HepG2 (cell line): ENCODE measurements around the gene MACROD2. TPM values are rescaled to one million over a fixed set of nuclear protein-coding genes. Genes with fewer than 3 reads are reported as not detected.

Source experiments
- ATAC-seq: fragments of 200-7000 bp; cut with Tn5 transposase; 3 replicates; pipeline ENCODE4 v1.9.1; 2020; ENCODE audit warnings: mild to moderate bottlenecking, moderate library complexity
- BruUV-seq: library from RNA; stranded (reverse); fragments of 400-500 nt; replicated peaks from 2 replicates; lab custom pipeline; 2021; lab: Mats Ljungman, UMichigan
- CTCF ChIA-PET: fragments of 300-600 bp; formaldehyde crosslinking; extraction: SDS; loops from one replicate; lab custom pipeline; 2021; ENCODE audit warnings: low total read pairs, inconsistent platforms, low intra/inter-chr PET ratio; lab: Yijun Ruan, JAX
- POLR2A ChIA-PET: fragments of 350-600 bp; sonication (Branson Sonifier 250); formaldehyde crosslinking; loops from one replicate; lab custom pipeline; 2020; ENCODE audit warnings: antibody characterized with exemption, inconsistent platforms; lab: Yijun Ruan, JAX
- DNase-seq: peaks from one replicate; pipeline ENCODE4 v3.0.0-alpha.2; 2015; ENCODE audit warnings: low spot score
- FAIRE-seq: peaks from 3 replicates; lab custom pipeline; 2011; peaks lifted over from hg19 to GRCh38; lab: Jason Lieb, UNC
- H2AFZ ChIP-seq: one replicate; pipeline ENCODE4 v1.6.1; 2011; ENCODE audit warnings: low read length, inconsistent platforms
- H3K27ac ChIP-seq: fragments of 300-600 bp; 3 replicates; pipeline ENCODE4 v1.8.0; 2011; ENCODE audit warnings: mixed run types, mild to moderate bottlenecking, mixed read lengths, low read length, inconsistent platforms; ENCODE audit not compliant: insufficient read depth; ENCODE audit errors: extremely low read length
- H3K27me3 ChIP-seq, 2 experiments: fragments of 200-600 bp in 1 of 2; 2 replicates in 1 of 2; 3 replicates in 1 of 2; pipeline versions ENCODE4 v1.6.0 to v1.8.0; 2011; ENCODE audit warnings: low read length in 2 of 2, mild to moderate bottlenecking in 2 of 2, moderate library complexity in 2 of 2, inconsistent platforms in 1 of 2; ENCODE audit not compliant: insufficient read depth in 2 of 2, control insufficient read depth in 1 of 2
- H3K36me3 ChIP-seq, 2 experiments: fragments of 200-600 bp in 1 of 2; replicated peaks in 1 of 2; 2 replicates in 1 of 2; 3 replicates in 1 of 2; pipeline versions ENCODE4 v1.5.1 to v1.8.0; 2011; ENCODE audit warnings: low read length in 2 of 2, inconsistent platforms in 1 of 2; ENCODE audit not compliant: insufficient read depth in 2 of 2, control insufficient read depth in 1 of 2
- H3K4me1 ChIP-seq: 2 replicates; pipeline ENCODE4 v1.5.1; 2012; ENCODE audit warnings: low read length, inconsistent platforms; ENCODE audit not compliant: insufficient read depth
- H3K4me2 ChIP-seq: 2 replicates; pipeline ENCODE4 v1.6.0; 2011; ENCODE audit warnings: low read depth, low read length, inconsistent platforms
- H3K4me3 ChIP-seq, 3 experiments: fragments of 200-600 bp in 1 of 3; sonication (generic), shearing (Covaris generic) in 1 of 3; replicated peaks in 1 of 3; 2 replicates each; pipeline ENCODE4 v1.5.1; 2011 to 2016; ENCODE audit warnings: low read length in 3 of 3, inconsistent platforms in 2 of 3, low read depth in 2 of 3, mild to moderate bottlenecking in 2 of 3, control low read depth in 1 of 3, mixed read lengths in 1 of 3; ENCODE audit not compliant: insufficient read depth in 1 of 3
- H3K79me2 ChIP-seq: one replicate; pipeline ENCODE4 v1.6.1; 2011; ENCODE audit warnings: low read length, inconsistent platforms; ENCODE audit not compliant: insufficient read depth
- H3K9ac ChIP-seq: 2 replicates; pipeline ENCODE4 v1.6.0; 2011; ENCODE audit warnings: mild to moderate bottlenecking, low read depth, low read length, inconsistent platforms; ENCODE audit not compliant: insufficient read depth
- H3K9me3 ChIP-seq: 2 replicates; pipeline ENCODE4 v1.5.1; 2012; ENCODE audit warnings: mild to moderate bottlenecking, low read length
- H4K20me1 ChIP-seq: 2 replicates; pipeline ENCODE4 v1.6.0; 2011; ENCODE audit warnings: inconsistent platforms, mild to moderate bottlenecking, low read length, moderate library complexity; ENCODE audit not compliant: insufficient read depth
- EP300 ChIP-seq, 3 experiments: sonication (generic) in 1 of 3; formaldehyde crosslinking in 1 of 3; IDR thresholded peaks; 2 replicates each; pipeline versions ENCODE4 v1.5.1 to v1.6.1; 2011 to 2020; ENCODE audit warnings: low read depth in 2 of 3, low read length in 2 of 3, borderline replicate concordance in 1 of 3, improper control_type of control experiment in 1 of 3, mild to moderate bottlenecking in 1 of 3, missing genetic modification reagents in 1 of 3, moderate library complexity in 1 of 3
- ISX ChIP-seq: sonication (generic); formaldehyde crosslinking; conservative IDR thresholded peaks from 2 replicates; pipeline ENCODE4 v1.5.0; 2020; ENCODE audit warnings: missing genetic modification reagents
- KLF9 ChIP-seq: IDR thresholded peaks from 2 replicates; pipeline ENCODE4 v1.6.1; 2016; ENCODE audit warnings: low read depth
- MAZ ChIP-seq, 2 experiments: sonication (generic) in 1 of 2; formaldehyde crosslinking in 1 of 2; IDR thresholded peaks; 2 replicates each; pipeline versions ENCODE4 v1.5.0 to v1.6.1; 2012 to 2020; ENCODE audit warnings: low read depth in 2 of 2, mild to moderate bottlenecking in 2 of 2, borderline replicate concordance in 1 of 2, improper control_type of control experiment in 1 of 2, low read length in 1 of 2, missing genetic modification reagents in 1 of 2, moderate library complexity in 1 of 2
- NCOA2 ChIP-seq: sonication (generic); formaldehyde crosslinking; IDR thresholded peaks from 2 replicates; pipeline ENCODE4 v1.8.0; 2022; ENCODE audit warnings: inconsistent platforms
- NFE2L2 ChIP-seq: fragments of 150-350 bp; IDR thresholded peaks from 2 replicates; pipeline ENCODE4 v1.6.1; 2014; ENCODE audit warnings: low read length
- TOE1 ChIP-seq: sonication (generic); formaldehyde crosslinking; IDR thresholded peaks from 2 replicates; pipeline ENCODE4 v1.4.0; 2020; ENCODE audit warnings: mild to moderate bottlenecking, missing genetic modification reagents
- ZNF180 ChIP-seq: sonication (generic); formaldehyde crosslinking; IDR thresholded peaks from 2 replicates; pipeline ENCODE4 v1.4.0; 2020; ENCODE audit warnings: low read depth, missing genetic modification reagents, borderline replicate concordance
- ZNF333 ChIP-seq: sonication (generic); formaldehyde crosslinking; IDR thresholded peaks from 2 replicates; pipeline ENCODE4 v1.4.0; 2020; ENCODE audit warnings: mild to moderate bottlenecking, missing genetic modification reagents, borderline replicate concordance
- ZNF614 ChIP-seq: IDR thresholded peaks from 2 replicates; pipeline ENCODE4 v1.6.1; 2018; ENCODE audit warnings: missing biosample characterization, missing genetic modification reagents, inconsistent platforms, borderline replicate concordance
- WGBS: methylation state at CpG from one replicate; pipeline ENCODE4 v1.1.6; 2017; ENCODE audit warnings: low lambda C conversion rate; 5-methylcytosine and 5-hydroxymethylcytosine counted together
- in situ Hi-C: cut with HindIII; loops from 2 replicates; pipeline ENCODE4 v1.10.0; 2017; ENCODE audit warnings: low pct_unique_long_range_greater_than_20kb; ENCODE audit not compliant: extremely low pct_ligation_motif_present
- intact Hi-C: fragments of 100-400 bp; cut with micrococcal nuclease; formaldehyde crosslinking; loops from one replicate; pipeline ENCODE4 v1.10.0; 2022; ENCODE audit not compliant: unreplicated experiment
- polyA plus RNA-seq, 8 experiments: library from polyadenylated mRNA; depleted of rRNA in 3 of 8; stranded (reverse) in 7 of 8; unstranded in 1 of 8; fragments of >200 nt; fragmentation: Illumina TruSeq in 4 of 8; extraction: Trizol in 4 of 8; gene quantifications; 2 replicates each; pipeline versions ENCODE4 v1.2.1 to v1.2.3, GENCODE V29; 2011 to 2016; ENCODE audit warnings: low read depth in 4 of 8, missing spikeins in 1 of 8, mixed read lengths in 1 of 8; ENCODE audit not compliant: insufficient read depth in 1 of 8
- total RNA-seq, 5 experiments: library from RNA; depleted of rRNA; stranded (reverse); fragments of >200 nt; fragmentation: Illumina TruSeq; extraction: Trizol; gene quantifications; 2 replicates each; pipeline ENCODE4 v1.2.3, GENCODE V29; 2016; ENCODE audit warnings: low read depth in 1 of 5
- TF ChIP-seq, protein P1 (sequence below): sonication (generic); formaldehyde crosslinking; IDR thresholded peaks from 2 replicates; pipeline ENCODE4 v1.4.0; 2020; ENCODE audit warnings: mild to moderate bottlenecking, missing genetic modification reagents, borderline replicate concordance
- TF ChIP-seq, protein P2 (sequence below): sonication (generic); formaldehyde crosslinking; IDR thresholded peaks from 2 replicates; pipeline ENCODE4 v1.4.0; 2020; ENCODE audit warnings: mild to moderate bottlenecking, missing genetic modification reagents
- TF ChIP-seq, protein P3 (sequence below): IDR thresholded peaks from 2 replicates; pipeline ENCODE4 v1.6.1; 2016; ENCODE audit warnings: low read depth, control low read depth

The MACROD2 gene
- total and polyA plus RNA-seq, 2 of the 13 experiments (the other 11 are each of a cell fraction or from before 2014, with no cell fraction given): 0.13 to 0.51 TPM

DNA sequence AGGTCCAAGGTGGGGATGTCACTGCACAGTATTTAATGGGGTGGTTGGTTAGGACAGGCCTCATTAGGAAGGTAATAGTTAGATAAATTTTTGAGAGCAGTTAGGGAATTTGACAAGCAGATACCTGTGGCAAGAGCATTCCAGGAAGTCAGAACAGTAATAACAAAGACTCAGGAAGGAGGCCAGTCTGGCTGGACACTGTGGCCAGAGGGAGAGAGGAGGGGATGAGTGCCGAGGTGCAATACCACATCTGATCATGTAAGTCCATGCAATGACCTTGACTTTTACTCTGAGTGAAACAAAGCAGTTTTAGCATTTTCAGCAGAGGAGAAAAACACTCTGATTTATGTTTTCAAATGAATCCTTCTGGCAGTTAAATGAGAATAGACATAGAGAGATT is 1332.8 kb downstream of the MACROD2 start:
- Histone ChIP-seq H2AFZ (no peak overlapping the region), H3K9me3 (peaks cover 70% of the 10 kb centered on the region), H3K79me2 (no peaks in the 10 kb centered on the region), H3K9ac (no peak overlapping the region), H4K20me1 (no peaks in the 10 kb centered on the region), H3K4me3 (no peak overlapping the region), H3K4me1 (no peaks in the 10 kb centered on the region), H3K36me3 (no peaks in the 10 kb centered on the region), H3K4me2 (no peak overlapping the region), H3K27me3 (no peaks in the 10 kb centered on the region), H3K27ac (no peak overlapping the region)
- POLR2A ChIA-PET: no interaction called here
- in situ Hi-C loops: no loop called here
- intact Hi-C loops: no loop called here
- no peak for FAIRE-seq
- CTCF ChIA-PET: no interaction called here
- DNase-seq: no peak
- WGBS: 0% methylated on average over 1 of the region's 1 CpG
- no TSS peak for BruUV-seq
- peak; percentile 45; the same call in 1 of the 3 replicates for ATAC-seq
- no peak for TF ChIP-seq ZNF333
- no peak for TF ChIP-seq MAZ (IDR thresholded peaks at IDR 0.05; ENCODE audit: borderline replicate concordance, low read depth, low read length)
- no peak for TF ChIP-seq MAZ (CRISPR knock-in tag; IDR thresholded peaks at IDR 0.05; ENCODE audit: low read depth)

DNA sequence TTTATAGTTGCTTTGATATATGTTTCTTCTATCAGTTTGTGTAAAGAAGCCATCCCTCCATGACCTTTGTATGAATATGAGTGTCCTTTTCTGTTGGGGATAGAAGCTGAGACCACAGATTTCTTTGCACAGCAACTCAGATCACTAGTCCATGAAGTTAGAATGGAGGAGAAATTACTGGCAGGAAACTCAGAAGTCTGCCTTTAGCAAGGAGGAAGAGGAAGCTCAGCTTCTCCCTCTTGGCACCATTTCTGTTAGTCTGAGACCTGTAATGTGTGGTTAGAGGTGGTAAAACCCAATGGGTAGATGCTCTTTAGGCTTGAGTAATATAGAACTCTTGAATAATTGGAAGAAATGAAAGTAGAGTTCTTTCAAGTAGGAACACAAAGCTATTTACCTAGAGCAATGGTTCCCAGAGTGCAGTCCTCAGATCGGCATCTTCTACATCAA is 1337.4 kb downstream of the MACROD2 start:
- Histone ChIP-seq H3K27me3 (no peaks in the 10 kb centered on the region), H3K4me2 (no peak overlapping the region), H3K36me3 (no peaks in the 10 kb centered on the region), H3K9ac (no peak overlapping the region), H3K79me2 (no peaks in the 10 kb centered on the region), H3K4me1 (no peaks in the 10 kb centered on the region), H3K9me3 (peaks cover 70% of the 10 kb centered on the region), H3K27ac (no peak overlapping the region), H2AFZ (no peak overlapping the region), H4K20me1 (no peaks in the 10 kb centered on the region), H3K4me3 (no peak overlapping the region)
- ChIA-PET POLR2A (no interaction called here), CTCF (no interaction called here)
- ATAC-seq: no peak
- BruUV-seq: no TSS peak
- in situ Hi-C loops (no loop called here), intact Hi-C loops (no loop called here)
- 8% methylated on average over 1 of the region's 1 CpG for WGBS
- no peak for FAIRE-seq
- no peak for DNase-seq
- TF ChIP-seq, protein P1, sequence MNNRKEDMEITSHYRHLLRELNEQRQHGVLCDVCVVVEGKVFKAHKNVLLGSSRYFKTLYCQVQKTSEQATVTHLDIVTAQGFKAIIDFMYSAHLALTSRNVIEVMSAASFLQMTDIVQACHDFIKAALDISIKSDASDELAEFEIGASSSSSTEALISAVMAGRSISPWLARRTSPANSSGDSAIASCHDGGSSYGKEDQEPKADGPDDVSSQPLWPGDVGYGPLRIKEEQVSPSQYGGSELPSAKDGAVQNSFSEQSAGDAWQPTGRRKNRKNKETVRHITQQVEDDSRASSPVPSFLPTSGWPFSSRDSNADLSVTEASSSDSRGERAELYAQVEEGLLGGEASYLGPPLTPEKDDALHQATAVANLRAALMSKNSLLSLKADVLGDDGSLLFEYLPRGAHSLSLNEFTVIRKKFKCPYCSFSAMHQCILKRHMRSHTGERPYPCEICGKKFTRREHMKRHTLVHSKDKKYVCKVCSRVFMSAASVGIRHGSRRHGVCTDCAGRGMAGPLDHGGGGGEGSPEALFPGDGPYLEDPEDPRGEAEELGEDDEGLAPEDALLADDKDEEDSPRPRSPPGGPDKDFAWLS (CRISPR knock-in tag): no peak
- TF ChIP-seq ISX (CRISPR knock-in tag) (no peak), ZNF180 (no peak), NFE2L2 (no peak), KLF9 (CRISPR knock-in tag) (no peak), EP300 (IDR thresholded peaks at IDR 0.05; ENCODE audit: low read depth in 2 of 2, low read length in 2 of 2) (no peak), EP300 (CRISPR knock-in tag; IDR thresholded peaks at IDR 0.05; ENCODE audit: borderline replicate concordance) (no peak), TOE1 (CRISPR knock-in tag) (no peak), NCOA2 (CRISPR knock-in tag) (no peak), ZNF614 (CRISPR knock-in tag) (no peak)
- TF ChIP-seq, protein P2, sequence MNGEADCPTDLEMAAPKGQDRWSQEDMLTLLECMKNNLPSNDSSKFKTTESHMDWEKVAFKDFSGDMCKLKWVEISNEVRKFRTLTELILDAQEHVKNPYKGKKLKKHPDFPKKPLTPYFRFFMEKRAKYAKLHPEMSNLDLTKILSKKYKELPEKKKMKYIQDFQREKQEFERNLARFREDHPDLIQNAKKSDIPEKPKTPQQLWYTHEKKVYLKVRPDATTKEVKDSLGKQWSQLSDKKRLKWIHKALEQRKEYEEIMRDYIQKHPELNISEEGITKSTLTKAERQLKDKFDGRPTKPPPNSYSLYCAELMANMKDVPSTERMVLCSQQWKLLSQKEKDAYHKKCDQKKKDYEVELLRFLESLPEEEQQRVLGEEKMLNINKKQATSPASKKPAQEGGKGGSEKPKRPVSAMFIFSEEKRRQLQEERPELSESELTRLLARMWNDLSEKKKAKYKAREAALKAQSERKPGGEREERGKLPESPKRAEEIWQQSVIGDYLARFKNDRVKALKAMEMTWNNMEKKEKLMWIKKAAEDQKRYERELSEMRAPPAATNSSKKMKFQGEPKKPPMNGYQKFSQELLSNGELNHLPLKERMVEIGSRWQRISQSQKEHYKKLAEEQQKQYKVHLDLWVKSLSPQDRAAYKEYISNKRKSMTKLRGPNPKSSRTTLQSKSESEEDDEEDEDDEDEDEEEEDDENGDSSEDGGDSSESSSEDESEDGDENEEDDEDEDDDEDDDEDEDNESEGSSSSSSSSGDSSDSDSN: no peak
- TF ChIP-seq, protein P3, sequence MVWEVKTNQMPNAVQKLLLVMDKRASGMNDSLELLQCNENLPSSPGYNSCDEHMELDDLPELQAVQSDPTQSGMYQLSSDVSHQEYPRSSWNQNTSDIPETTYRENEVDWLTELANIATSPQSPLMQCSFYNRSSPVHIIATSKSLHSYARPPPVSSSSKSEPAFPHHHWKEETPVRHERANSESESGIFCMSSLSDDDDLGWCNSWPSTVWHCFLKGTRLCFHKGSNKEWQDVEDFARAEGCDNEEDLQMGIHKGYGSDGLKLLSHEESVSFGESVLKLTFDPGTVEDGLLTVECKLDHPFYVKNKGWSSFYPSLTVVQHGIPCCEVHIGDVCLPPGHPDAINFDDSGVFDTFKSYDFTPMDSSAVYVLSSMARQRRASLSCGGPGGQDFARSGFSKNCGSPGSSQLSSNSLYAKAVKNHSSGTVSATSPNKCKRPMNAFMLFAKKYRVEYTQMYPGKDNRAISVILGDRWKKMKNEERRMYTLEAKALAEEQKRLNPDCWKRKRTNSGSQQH: no peak
